Bronchus fibroblast of lung (primary cell): Measurements from ENCODE around the gene VIPR2. TPM values are rescaled to one million over a fixed set of nuclear protein-coding genes. Genes with fewer than 3 reads are reported as not detected.

Experiments used
- total RNA-seq: library from RNA; depleted of rRNA; stranded (reverse); fragments of >200 nt; gene quantifications from 2 replicates; pipeline ENCODE4 v1.2.3, GENCODE V29; 2015

VIPR2 gene
- total RNA-seq, result not detected in 2 replicates

GRCh38 chr7:159144758-159145489, at the start of gene VIPR2:
Gene VIPR2, minus strand, starts transcription at chr7:159144867. Its CDS starts 96 bp downstream, at chr7:159144771.

